NT2/D1 (cell line): ENCODE data around the gene TNFAIP6.

ENCODE experiments used
- SUZ12 ChIP-seq: IDR thresholded peaks from 2 replicates; pipeline ENCODE4 v1.6.1; 2011; ENCODE audit not compliant: insufficient read length, insufficient read depth; ENCODE audit errors: extremely low read depth
- YY1 ChIP-seq: IDR thresholded peaks from 2 replicates; pipeline ENCODE4 v1.6.1; 2011; ENCODE audit not compliant: insufficient read length, insufficient read depth
- ZNF274 ChIP-seq: IDR thresholded peaks from 2 replicates; pipeline ENCODE4 v1.6.1; 2011; ENCODE audit warnings: mild to moderate bottlenecking, low read depth, low read length

GRCh38 chr2:151380580-151381235 is 23.3 kb downstream of the TNFAIP6 start:
- TF ChIP-seq YY1 (no peak), SUZ12 (no peak), ZNF274 (no peak)
